ENCODE data around the gene CLK4.

DNA sequence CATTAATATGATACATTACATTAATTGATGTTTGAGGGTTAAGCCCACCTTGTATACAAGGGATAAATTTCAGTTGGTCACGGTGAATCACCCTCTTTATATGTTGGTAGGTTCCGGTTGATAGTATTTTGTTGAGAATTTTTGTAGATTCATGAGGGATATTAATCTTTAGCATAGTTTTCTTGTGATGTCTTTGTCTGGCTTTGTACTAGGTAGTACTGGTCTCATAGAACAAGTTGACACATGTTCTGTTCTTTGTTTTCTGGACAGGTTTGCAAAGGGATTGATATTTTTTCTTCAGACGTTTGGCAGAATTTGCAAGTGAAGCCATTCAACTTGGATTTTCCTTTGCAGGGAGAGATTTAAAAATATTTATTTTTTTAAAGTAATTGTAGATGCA, 49.1 kb upstream of the CLK4 start:
- TF ChIP-seq, protein P1, sequence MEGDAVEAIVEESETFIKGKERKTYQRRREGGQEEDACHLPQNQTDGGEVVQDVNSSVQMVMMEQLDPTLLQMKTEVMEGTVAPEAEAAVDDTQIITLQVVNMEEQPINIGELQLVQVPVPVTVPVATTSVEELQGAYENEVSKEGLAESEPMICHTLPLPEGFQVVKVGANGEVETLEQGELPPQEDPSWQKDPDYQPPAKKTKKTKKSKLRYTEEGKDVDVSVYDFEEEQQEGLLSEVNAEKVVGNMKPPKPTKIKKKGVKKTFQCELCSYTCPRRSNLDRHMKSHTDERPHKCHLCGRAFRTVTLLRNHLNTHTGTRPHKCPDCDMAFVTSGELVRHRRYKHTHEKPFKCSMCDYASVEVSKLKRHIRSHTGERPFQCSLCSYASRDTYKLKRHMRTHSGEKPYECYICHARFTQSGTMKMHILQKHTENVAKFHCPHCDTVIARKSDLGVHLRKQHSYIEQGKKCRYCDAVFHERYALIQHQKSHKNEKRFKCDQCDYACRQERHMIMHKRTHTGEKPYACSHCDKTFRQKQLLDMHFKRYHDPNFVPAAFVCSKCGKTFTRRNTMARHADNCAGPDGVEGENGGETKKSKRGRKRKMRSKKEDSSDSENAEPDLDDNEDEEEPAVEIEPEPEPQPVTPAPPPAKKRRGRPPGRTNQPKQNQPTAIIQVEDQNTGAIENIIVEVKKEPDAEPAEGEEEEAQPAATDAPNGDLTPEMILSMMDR (IDR thresholded peaks at IDR 0.05 in 8 of 11, conservative IDR thresholded peaks at IDR 0.05 in 3 of 11), result no peak
- no peak for TF ChIP-seq POLR2AphosphoS5 (IDR thresholded peaks at IDR 0.05)
